RPMI8226 (cell line): ENCODE measurements around the gene OPCML.

Experiments used
- DNase-seq: peaks from one replicate; pipeline ENCODE4 v3.0.0-alpha.2; 2015

The OPCML gene

DNA sequence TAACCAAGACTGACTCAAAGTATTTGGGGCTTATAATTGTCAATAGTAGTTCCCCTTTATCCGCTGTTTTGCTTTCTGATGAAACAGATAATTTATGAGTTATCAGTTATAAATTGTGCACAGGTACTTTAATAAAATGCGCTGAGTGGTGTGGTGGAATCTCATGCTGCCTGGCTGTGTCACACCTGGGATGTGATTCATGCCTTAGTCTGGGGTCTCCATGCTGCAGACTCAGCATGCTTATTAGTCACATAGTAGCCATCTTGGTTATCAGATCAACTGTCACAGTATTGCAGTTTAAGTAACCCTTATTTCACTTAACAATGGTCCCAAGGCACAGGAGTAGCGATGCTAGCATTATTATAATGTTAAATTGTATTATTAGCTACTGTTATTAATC lies 1166.7 kb downstream of the OPCML start:
- no peak for DNase-seq
